Loucy (cell line): Measurements from ENCODE around the gene ABCA1.
A peak's percentile ranks its signal among the peaks of the same experiment; 100 is the strongest.
"Not testable (repeated sequence)": the region's sequence is repeated elsewhere in the genome, so short reads cannot be mapped to it uniquely, and the experiment has no call there.

ENCODE experiments used
- H2AFZ ChIP-seq: fragments of 200-600 bp; sonication (generic); 2 replicates; pipeline ENCODE4 v1.6.0; 2016; ENCODE audit warnings: antibody characterized with exemption, mild to moderate bottlenecking, low read length, moderate library complexity
- H3F3A ChIP-seq: fragments of 200-600 bp; 2 replicates; pipeline ENCODE4 v1.6.0; 2016; ENCODE audit warnings: antibody characterized with exemption, low read depth, mild to moderate bottlenecking
- H3K27me3 ChIP-seq: fragments of 200-600 bp; sonication (generic); 2 replicates; pipeline ENCODE4 v1.6.1; 2014; ENCODE audit warnings: low read length, mild to moderate bottlenecking; ENCODE audit not compliant: insufficient read depth, poor library complexity, severe bottlenecking
- H3K36me3 ChIP-seq: fragments of 200-600 bp; sonication (generic); 2 replicates; pipeline ENCODE4 v1.6.1; 2016; ENCODE audit warnings: low read length; ENCODE audit not compliant: insufficient read depth
- H3K4me1 ChIP-seq: fragments of 200-600 bp; sonication (generic); 2 replicates; pipeline ENCODE4 v1.5.1; 2014; ENCODE audit warnings: low read length, mild to moderate bottlenecking; ENCODE audit not compliant: insufficient read depth, poor library complexity, severe bottlenecking
- H3K4me2 ChIP-seq: fragments of 200-600 bp; sonication (generic); 2 replicates; pipeline ENCODE4 v1.6.0; 2014; ENCODE audit warnings: antibody characterized with exemption, low read length, low read depth, mild to moderate bottlenecking; ENCODE audit not compliant: poor library complexity, severe bottlenecking
- H3K4me3 ChIP-seq: fragments of 200-600 bp; sonication (generic); 2 replicates; pipeline ENCODE4 v1.5.1; 2014; ENCODE audit warnings: low read length, mild to moderate bottlenecking, mixed read lengths; ENCODE audit not compliant: poor library complexity, severe bottlenecking
- H3K79me2 ChIP-seq: fragments of 200-600 bp; sonication (generic); 2 replicates; pipeline ENCODE4 v1.6.1; 2014; ENCODE audit warnings: low read length; ENCODE audit not compliant: insufficient read depth
- H3K9ac ChIP-seq: fragments of 200-600 bp; sonication (generic); 2 replicates; pipeline ENCODE4 v1.6.0; 2014; ENCODE audit warnings: mild to moderate bottlenecking, low read depth, low read length, moderate library complexity; ENCODE audit not compliant: poor library complexity, severe bottlenecking
- H3K9me2 ChIP-seq: fragments of 200-600 bp; sonication (generic); replicated peaks from 2 replicates; pipeline ENCODE4 v1.6.1; 2016; ENCODE audit warnings: low read depth, low read length, mixed read lengths
- H3K9me3 ChIP-seq: fragments of 200-600 bp; sonication (generic); 2 replicates; pipeline ENCODE4 v1.6.1; 2014; ENCODE audit warnings: mild to moderate bottlenecking, antibody characterized with exemption, low read length, low read depth; ENCODE audit not compliant: insufficient read depth
- H4K20me1 ChIP-seq: fragments of 200-600 bp; sonication (generic); 2 replicates; pipeline ENCODE4 v1.6.0; 2014; ENCODE audit warnings: antibody characterized with exemption, low read length, mild to moderate bottlenecking; ENCODE audit not compliant: insufficient read depth, poor library complexity, severe bottlenecking
- CTCF ChIP-seq: fragments of 200-600 bp; sonication (generic); conservative IDR thresholded peaks from 2 replicates; pipeline ENCODE4 v1.5.1; 2014; ENCODE audit warnings: mild to moderate bottlenecking, antibody characterized with exemption, low read length
- EZH2phosphoT487 ChIP-seq: fragments of 200-600 bp; IDR thresholded peaks from 2 replicates; pipeline ENCODE4 v1.6.1; 2018; ENCODE audit warnings: antibody characterized with exemption, mild to moderate bottlenecking, moderate library complexity, borderline replicate concordance

The ABCA1 gene

GRCh38 chr9:104927216-104927911 lies 591 bp downstream of the ABCA1 start:
- TF ChIP-seq EZH2phosphoT487 = no peak
- TF ChIP-seq CTCF = no peak
- Histone ChIP-seq H3K4me1 (peaks cover 12% of the 10 kb centered on the region), H3F3A (no peaks in the 10 kb centered on the region), H3K27me3 (no peaks in the 10 kb centered on the region), H3K4me3 (peak overlapping the region; percentile 75), H3K36me3 (no peaks in the 10 kb centered on the region), H3K9me2 (no peaks in the 10 kb centered on the region), H4K20me1 (no peaks in the 10 kb centered on the region), H3K4me2 (peak overlapping the region; percentile 98), H3K9me3 (no peaks in the 10 kb centered on the region), H3K9ac (peak overlapping the region; percentile 63), H3K79me2 (no peaks in the 10 kb centered on the region), H2AFZ (peak overlapping the region; percentile 85)

- no peaks in the 10 kb centered on the region for H3K27me3 ChIP-seq
- H3K9ac ChIP-seq = no peak overlapping the region
- no peaks in the 10 kb centered on the region for H3K36me3 ChIP-seq
- no peak overlapping the region for H2AFZ ChIP-seq
- TF ChIP-seq CTCF = no peak
- no peak for TF ChIP-seq EZH2phosphoT487
- H3F3A ChIP-seq = no peaks in the 10 kb centered on the region
- no peaks in the 10 kb centered on the region for H3K79me2 ChIP-seq
- no peaks in the 10 kb centered on the region for H3K9me2 ChIP-seq
- no peak overlapping the region for H3K4me3 ChIP-seq
- no peaks in the 10 kb centered on the region for H3K9me3 ChIP-seq
- no peaks in the 10 kb centered on the region for H4K20me1 ChIP-seq
- H3K4me1 ChIP-seq = peaks cover 12% of the 10 kb centered on the region
- no peak overlapping the region for H3K4me2 ChIP-seq
These were observed 4.2 kb downstream of the ABCA1 start for GRCh38 chr9:104923740-104924139.

GRCh38 chr9:104923289-104923688 lies 4.7 kb downstream of the ABCA1 start:
- Histone ChIP-seq H3K9me2 (no peaks in the 10 kb centered on the region), H3F3A (no peaks in the 10 kb centered on the region), H4K20me1 (no peaks in the 10 kb centered on the region), H3K27me3 (no peaks in the 10 kb centered on the region), H3K9ac (no peak overlapping the region), H2AFZ (no peak overlapping the region), H3K4me1 (peaks cover 12% of the 10 kb centered on the region), H3K4me2 (no peak overlapping the region), H3K4me3 (no peak overlapping the region), H3K9me3 (no peaks in the 10 kb centered on the region), H3K79me2 (no peaks in the 10 kb centered on the region), H3K36me3 (no peaks in the 10 kb centered on the region)
- TF ChIP-seq CTCF = no peak
- no peak for TF ChIP-seq EZH2phosphoT487

GRCh38 chr9:104922748-104923147 lies 5.2 kb downstream of the ABCA1 start:
- not testable (repeated sequence) for H3K9me2 ChIP-seq, H3K79me2 ChIP-seq, H3K9ac ChIP-seq, H3K4me2 ChIP-seq, H2AFZ ChIP-seq, H3K4me3 ChIP-seq, H4K20me1 ChIP-seq, H3F3A ChIP-seq, H3K27me3 ChIP-seq, H3K9me3 ChIP-seq, H3K36me3 ChIP-seq
- H3K4me1 ChIP-seq = peaks cover 11% of the 10 kb centered on the region
